ENCODE measurements around the gene FBXO2.

FBXO2 gene, protein sequence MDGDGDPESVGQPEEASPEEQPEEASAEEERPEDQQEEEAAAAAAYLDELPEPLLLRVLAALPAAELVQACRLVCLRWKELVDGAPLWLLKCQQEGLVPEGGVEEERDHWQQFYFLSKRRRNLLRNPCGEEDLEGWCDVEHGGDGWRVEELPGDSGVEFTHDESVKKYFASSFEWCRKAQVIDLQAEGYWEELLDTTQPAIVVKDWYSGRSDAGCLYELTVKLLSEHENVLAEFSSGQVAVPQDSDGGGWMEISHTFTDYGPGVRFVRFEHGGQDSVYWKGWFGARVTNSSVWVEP

DNA sequence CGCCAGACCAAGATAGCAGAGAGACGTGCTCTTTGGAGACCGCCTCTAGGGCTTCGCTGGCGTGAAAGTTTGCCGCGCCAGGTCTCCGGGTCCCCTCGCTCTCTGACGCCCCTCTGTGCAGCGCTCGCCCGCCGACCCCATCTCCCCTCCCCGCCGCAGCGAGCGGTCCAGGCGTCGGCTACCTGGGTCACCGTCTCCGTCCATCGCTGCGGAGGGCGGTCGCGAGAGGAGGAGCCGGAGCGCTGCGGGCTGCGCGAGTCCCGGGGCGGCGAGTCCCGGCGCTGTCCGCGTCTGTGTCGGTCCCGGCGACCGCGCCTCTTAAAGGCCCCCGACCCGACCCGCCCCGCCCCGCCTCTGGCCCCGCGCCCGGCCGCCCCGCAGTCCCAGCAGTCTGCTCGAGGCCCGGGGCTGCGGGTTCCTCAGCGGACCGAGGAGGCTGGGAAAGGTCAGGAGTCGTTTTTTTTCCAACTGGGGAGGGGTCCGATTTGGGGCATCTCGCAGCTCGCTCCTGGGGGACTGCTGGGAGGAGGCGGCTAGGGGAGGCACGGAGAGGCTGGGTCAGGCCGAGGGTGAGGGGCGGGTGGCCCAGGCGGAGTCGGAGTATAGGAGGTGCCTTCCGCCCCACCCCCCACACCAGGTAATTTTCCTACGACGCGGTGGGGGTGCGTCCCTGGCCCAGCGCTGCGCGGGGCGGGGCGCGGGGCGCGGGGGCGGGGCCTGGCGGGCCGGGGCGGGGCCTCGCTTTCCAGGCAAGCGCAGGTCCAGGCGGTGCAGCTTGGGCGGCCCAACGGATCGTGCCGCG is at the start of gene FBXO2, which contains the start of gene FBXO44:
Gene FBXO2 (minus strand): TSS at position 293 of the 802 bp plus-strand sequence. CDS start 89 bp downstream, at position 204.
Gene FBXO44 (plus strand): TSS at position 741 of the 802 bp plus-strand sequence. CDS start 959 bp downstream, outside the sequence.
- no peak for TF ChIP-seq GATA3 (IDR thresholded peaks at IDR 0.05; ENCODE audit: low read depth, low read length)
- TF ChIP-seq GATA2 (IDR thresholded peaks at IDR 0.05; ENCODE audit: low read depth, low read length) = no peak

DNA sequence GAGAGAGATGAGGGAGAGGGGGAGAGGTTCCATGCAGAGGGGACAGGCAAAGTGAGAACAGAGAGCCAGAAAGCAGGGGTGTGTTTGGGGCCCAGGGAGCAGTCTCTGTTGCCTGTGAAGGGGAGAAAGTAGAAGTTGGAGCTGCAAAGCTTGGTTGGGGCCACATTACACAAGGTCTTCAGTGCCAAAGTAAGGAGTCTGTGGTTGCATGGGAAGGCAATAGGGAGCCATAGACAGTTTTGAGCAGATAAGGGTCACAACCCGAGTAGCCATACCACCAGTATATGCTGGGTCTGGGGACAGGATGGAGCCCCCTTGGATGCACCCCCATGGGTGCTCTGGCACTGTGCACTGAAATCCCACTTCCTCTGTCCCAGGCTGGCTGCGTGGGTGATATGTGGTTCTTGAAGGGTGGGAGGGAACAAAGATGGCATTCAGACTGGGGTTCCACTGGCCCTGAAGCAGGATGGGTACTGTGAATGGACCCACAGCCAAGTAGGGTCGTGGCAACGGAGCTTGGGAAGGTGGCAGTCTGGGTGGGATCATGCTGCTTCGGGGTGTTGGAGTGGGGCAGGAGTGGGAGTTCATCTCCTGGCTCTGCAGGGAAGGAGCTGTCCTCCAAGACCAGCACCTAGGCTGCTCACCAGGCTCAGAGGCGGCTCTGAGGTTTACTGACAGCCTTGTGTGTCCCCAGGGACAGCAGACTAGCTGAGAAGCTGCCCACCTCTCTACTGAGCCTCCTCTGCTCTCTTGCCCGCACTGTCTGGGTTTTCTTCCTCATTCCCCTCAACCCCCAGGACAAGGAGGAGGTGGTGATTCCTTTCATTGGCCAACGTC is 49.3 kb upstream of the FBXO2 start:
- TF ChIP-seq GATA3 (IDR thresholded peaks at IDR 0.05; ENCODE audit: low read depth, low read length) (no peak), GATA2 (IDR thresholded peaks at IDR 0.05; ENCODE audit: low read depth, low read length) (no peak)

DNA sequence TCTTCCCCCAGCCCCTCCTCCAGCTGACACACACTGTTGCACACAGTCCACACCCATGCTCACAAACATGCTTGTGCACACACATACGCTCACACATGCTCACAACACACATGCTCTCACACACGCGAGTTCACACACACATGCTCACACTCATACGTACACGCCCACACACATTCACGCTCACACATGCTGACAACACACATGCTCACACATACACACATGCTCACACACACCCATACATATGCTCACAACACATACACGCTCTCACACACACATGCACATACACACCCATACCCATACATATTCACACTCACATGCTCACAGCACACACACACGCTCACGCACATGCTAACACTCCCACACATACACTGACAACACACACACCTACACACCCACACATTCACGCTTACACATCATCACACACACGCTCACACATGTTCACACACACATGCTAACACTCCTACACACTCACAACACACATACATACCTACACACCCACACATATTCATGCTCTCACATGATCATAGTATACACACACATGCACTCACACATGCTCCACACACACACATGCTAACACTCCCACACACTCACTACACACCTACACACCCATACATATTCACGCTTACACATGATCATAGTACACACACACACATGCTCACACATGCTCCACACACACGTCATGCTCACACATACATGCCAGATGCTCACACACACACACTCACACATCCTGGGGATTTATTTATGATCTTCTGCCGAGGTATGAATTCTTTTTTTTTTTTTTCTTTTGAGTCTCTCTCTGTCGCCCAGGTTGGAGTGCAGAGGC is 48.0 kb upstream of the FBXO2 start:
- TF ChIP-seq GATA3 (IDR thresholded peaks at IDR 0.05; ENCODE audit: low read depth, low read length) (no peak), GATA2 (IDR thresholded peaks at IDR 0.05; ENCODE audit: low read depth, low read length) (no peak)

DNA sequence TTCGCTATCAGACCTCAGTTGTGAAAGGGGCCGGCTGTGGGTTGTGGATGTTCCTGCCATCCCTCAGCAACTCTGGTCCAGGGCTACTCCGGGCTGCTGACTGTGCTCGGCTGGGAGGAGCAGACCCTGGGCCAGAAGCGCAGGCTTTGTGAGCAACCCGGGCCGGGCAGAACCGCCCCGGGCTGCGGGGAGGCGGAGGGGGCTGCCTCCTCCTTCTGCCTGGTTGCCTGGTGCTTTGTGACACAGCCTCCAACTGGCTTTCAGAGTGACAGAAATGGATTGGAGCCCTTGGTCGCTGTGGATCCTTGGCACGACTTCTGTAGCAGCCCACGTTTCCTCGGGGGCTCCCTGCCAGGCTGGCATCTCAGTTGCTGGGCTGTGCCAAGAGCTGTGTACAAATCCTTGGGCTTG is 47.3 kb upstream of the FBXO2 start:
- TF ChIP-seq GATA2 (IDR thresholded peaks at IDR 0.05; ENCODE audit: low read depth, low read length) = no peak
- no peak for TF ChIP-seq GATA3 (IDR thresholded peaks at IDR 0.05; ENCODE audit: low read depth, low read length)

DNA sequence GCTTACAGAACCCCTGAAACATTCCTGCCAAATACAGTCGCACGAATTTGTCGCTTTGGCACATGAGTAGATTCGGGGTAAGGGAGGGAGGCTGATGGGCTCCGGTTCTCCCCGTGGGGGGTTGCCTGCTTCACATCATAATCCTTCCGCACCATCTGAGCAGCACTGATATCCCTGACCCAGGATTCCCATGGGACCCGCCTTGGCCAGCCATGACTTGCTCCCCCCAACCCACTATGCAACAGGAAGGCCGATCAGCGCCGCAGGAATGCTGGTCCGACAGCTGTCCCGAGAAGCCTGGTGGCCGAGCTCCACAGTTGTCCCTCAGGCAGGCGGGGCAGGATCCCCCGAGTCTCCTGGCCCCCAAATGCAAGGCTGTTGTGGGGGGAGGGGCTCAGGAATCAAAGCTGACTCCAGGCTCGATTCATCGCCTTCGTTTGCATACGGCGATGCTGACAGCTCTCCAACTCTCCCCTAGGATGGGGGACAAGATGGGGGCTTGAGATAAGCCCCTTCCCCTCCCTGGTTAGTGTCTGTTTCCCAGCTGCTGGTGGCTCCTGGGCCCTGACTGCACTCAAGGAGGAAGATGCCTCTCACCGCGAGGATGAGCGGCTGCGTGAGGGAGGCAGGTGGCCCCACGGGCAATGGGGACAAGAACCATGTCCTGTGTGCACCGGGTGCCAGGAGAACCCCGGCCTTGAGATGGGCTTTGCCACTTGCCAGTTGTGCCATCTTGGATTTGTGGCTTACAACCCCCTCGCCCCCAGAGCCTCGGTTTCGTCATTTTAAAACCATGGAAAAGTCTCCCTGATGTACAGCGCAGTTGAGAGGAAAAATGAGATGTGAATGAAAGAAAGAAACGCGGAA is 46.6 kb upstream of the FBXO2 start:
- TF ChIP-seq GATA2 (IDR thresholded peaks at IDR 0.05; ENCODE audit: low read depth, low read length) (peak; percentile 83), GATA3 (IDR thresholded peaks at IDR 0.05; ENCODE audit: low read depth, low read length) (no peak)

DNA sequence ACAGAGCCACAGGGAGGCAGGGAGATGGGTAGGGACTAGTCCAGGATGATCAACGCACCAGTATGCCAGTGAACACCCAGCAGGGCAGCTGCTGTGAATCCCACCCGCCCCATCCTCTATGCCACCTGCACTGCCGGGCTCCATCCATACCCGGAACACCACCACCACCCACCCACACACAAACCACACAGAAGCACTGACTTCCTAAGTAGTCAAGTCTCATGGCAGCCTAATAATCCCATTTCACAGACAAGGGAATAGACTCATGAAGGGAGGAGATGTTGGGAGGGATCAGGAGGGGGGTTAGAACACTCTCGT is 43.6 kb upstream of the FBXO2 start:
- TF ChIP-seq GATA3 (IDR thresholded peaks at IDR 0.05; ENCODE audit: low read depth, low read length) (no peak), GATA2 (IDR thresholded peaks at IDR 0.05; ENCODE audit: low read depth, low read length) (no peak)

DNA sequence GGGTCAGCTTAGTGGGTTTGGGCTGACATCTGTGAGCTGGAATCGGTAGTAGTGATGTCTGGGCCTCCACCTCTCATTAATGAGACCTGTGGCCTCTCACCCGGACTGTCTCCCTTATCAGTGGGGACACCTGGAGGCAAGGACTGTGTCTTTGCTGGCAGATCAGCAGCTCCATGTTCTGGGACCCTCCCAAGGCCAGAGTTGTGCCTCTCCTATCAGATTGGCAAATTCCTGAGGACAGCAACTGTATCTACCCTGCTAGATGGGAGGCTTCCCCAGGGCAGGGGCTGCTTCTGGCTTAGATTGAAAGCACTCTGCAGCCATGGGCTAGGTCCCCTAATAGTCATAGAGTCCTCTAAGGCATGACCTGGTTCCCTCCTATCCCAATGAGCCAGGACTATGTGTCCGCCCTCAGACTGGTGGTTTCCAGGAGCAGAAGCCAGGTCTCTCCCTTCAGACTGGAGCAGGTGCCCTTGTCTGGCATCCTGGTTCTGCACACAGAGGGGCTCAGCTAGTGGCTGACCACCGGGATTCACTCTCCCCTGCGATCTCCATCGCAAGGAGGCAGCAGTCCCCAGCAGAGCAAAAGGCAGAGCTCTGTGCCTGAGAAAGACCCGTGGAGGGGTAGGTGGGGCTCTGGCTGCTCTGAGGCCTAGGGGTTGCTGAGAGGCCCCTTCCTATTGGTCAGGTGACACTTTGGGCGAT is 43.1 kb upstream of the FBXO2 start:
- no peak for TF ChIP-seq GATA2 (IDR thresholded peaks at IDR 0.05; ENCODE audit: low read depth, low read length)
- TF ChIP-seq GATA3 (IDR thresholded peaks at IDR 0.05; ENCODE audit: low read depth, low read length) = no peak

DNA sequence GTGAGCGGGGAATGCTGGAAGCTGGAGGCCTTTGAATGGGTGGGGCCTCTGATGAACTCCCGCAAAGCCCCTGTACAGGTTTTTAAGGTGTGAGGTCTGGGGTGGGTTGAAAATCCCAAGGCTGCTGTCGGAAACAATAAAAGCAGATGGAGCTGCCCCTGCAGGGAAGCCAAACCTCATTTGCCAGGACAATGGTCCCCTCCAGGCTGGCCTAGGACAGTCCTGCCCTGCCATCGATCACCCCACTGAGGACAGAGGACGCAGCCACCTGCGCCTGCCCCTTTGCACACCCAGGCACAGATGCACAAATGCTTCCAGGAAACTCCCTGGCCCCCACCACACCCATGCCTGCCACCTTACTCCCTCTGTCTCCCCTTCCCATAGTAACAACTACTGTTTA is 41.6 kb upstream of the FBXO2 start:
- TF ChIP-seq GATA2 (IDR thresholded peaks at IDR 0.05; ENCODE audit: low read depth, low read length) (no peak), GATA3 (IDR thresholded peaks at IDR 0.05; ENCODE audit: low read depth, low read length) (no peak)

DNA sequence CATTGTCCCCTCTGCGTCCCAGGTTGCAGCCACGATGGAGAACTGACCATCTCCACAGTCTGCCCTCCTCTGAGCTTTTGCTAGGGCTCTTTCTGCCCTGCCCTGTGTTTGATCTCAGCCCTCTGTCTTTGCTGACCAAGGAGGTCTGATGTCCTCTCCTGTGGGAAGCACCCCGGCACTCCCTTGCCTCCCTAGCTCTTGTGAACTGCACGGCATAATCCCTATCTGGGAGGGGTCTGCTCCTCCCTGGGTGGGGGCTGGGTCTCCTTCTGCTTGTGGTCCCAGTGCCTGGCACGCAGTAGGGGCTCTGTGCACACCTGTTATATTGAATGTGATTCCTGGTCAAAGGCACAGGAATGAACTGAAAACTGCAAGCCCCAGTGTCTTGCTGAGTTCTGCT is 39.7 kb upstream of the FBXO2 start:
- TF ChIP-seq GATA2 (IDR thresholded peaks at IDR 0.05; ENCODE audit: low read depth, low read length) (no peak), GATA3 (IDR thresholded peaks at IDR 0.05; ENCODE audit: low read depth, low read length) (no peak)

DNA sequence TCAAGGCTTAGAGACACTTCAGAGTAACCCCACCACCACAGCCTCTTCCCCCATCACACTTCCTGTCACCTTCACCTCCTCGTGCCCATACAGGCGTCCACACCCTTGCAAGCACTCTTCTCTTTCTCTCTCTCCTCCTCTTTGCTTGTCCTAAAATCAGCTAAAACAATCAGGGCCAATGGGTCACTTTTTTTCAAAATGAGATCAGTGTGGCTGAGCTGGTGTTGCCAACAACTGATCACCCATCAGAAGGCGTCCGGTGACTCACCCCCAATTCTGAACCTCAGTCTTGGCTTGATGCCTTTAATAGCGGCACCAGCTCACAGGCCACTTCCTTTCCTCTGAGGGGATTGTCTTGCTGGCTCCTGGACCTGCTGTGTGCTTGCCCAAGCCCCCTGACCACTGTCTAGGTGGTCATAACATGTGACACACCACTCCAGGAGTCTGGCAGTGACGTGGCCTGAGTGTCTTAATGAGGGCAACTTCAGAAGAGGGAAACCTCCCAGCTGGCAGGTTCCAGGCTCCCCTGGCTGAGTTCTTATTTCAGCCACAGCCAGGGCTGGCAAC is 38.9 kb upstream of the FBXO2 start:
- TF ChIP-seq GATA2 (IDR thresholded peaks at IDR 0.05; ENCODE audit: low read depth, low read length) = no peak

DNA sequence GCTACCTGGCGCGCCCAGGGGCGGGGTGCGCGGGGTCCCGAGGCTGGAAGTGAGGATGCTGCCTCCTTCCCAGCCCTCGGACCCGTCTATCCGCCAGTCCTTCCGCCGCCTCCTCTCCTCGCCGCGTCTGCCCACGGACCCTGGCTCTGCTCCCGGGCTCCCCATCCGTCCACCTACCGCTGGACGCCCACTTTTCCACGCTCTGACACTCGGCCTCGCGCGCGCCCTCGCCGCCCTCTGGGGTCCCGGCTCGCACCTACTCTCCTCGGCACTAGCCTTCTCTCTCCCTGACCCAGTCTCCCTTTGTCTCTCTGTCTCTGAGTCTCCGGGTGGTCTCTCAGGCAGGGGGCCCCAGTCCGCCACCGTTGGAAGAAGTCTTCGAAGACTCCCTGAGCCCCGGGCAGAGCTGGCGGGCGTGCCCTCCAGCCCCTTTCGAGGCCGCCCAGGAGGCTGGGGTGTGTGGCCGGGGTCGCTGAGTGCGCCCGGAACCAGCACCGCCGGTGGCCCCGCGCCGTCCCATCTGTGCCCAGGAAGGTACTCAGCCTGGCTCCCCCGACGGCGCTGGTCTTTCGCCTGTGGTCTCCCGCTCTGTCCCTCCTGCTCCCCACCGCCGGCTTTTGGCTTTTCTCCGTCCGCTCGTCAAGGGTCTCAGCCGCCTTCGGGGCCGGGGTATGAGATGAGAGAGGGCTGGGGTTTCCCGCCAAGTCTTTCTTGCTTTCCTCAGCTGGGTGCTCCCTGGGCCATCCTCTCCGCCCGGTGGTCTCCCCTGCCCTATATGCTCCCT is 37.9 kb upstream of the FBXO2 start:
- no peak for TF ChIP-seq GATA3 (IDR thresholded peaks at IDR 0.05; ENCODE audit: low read depth, low read length)
- TF ChIP-seq GATA2 (IDR thresholded peaks at IDR 0.05; ENCODE audit: low read depth, low read length) = no peak

Measured in SH-SY5Y (cell line).